Measurements from ENCODE around the gene BCS1L. TPM values are rescaled to one million over a fixed set of nuclear protein-coding genes. Genes with fewer than 3 reads are reported as not detected.

BCS1L gene
- total RNA-seq, 3 donors from 2014 or later, result 26.4 to 35.4 (median 32.4) TPM

GRCh38 chr2:218658671-218659257 lies 719 bp upstream of the BCS1L start:
- no peak for DNase-seq (ENCODE audit: low spot score in 2 of 2)
- Histone ChIP-seq H3K27me3 (no peaks in the 10 kb centered on the region), H3K9me3 (no peaks in the 10 kb centered on the region), H3K4me1 (peaks cover 0 to 7% of the 10 kb centered on the region in 2 donors), H3K4me3 (peak overlapping the region; percentile 75 to 86 (median 83)), H3K36me3 (peaks cover 6% of the 10 kb centered on the region), H3K27ac (peak overlapping the region; percentile 73 to 80)
- intact Hi-C loops (cut with DNase I; ENCODE audit: low total_unique reads), result no loop called here
- no peak for TF ChIP-seq POLR2A (IDR thresholded peaks at IDR 0.05)
- TF ChIP-seq CTCF (IDR thresholded peaks at IDR 0.05), result peak in 2 of 3 donors; percentile 18 to 27

GRCh38 chr2:218659988-218660358 lies 490 bp downstream of the BCS1L start:
- Histone ChIP-seq H3K36me3 (peaks cover 13% of the 10 kb centered on the region), H3K27me3 (no peaks in the 10 kb centered on the region), H3K9me3 (no peaks in the 10 kb centered on the region), H3K4me3 (peak overlapping the region; percentile 75 to 86 (median 83)), H3K4me1 (peaks cover 0 to 7% of the 10 kb centered on the region in 2 donors), H3K27ac (peak overlapping the region; percentile 73 to 80)
- no peak for DNase-seq (ENCODE audit: low spot score in 2 of 2)
- intact Hi-C loops (cut with DNase I; ENCODE audit: low total_unique reads), result no loop called here
- TF ChIP-seq POLR2A (IDR thresholded peaks at IDR 0.05) (no peak), POLR2AphosphoS5 (IDR thresholded peaks at IDR 0.05) (no peak), CTCF (IDR thresholded peaks at IDR 0.05) (no peak)

GRCh38 chr2:218662377-218662776 lies 2.9 kb downstream of the BCS1L start:
- no peak overlapping the region for H3K4me3 ChIP-seq
- no peak overlapping the region for H3K27ac ChIP-seq
- H3K27me3 ChIP-seq, result no peaks in the 10 kb centered on the region
- TF ChIP-seq CTCF (IDR thresholded peaks at IDR 0.05) (no peak), POLR2AphosphoS5 (IDR thresholded peaks at IDR 0.05) (no peak)
- peaks cover 10% of the 10 kb centered on the region for H3K36me3 ChIP-seq
- H3K4me1 ChIP-seq, result peaks cover 0 to 7% of the 10 kb centered on the region in 2 donors
- DNase-seq (ENCODE audit: low spot score in 2 of 2), result no peak
- intact Hi-C loops (cut with DNase I; ENCODE audit: low total_unique reads), result no loop called here
- no peaks in the 10 kb centered on the region for H3K9me3 ChIP-seq

GRCh38 chr2:218662827-218663226 lies 3.3 kb downstream of the BCS1L start:
- H3K4me1 ChIP-seq, result peaks cover 0 to 7% of the 10 kb centered on the region in 2 donors
- intact Hi-C loops (cut with DNase I; ENCODE audit: low total_unique reads), result no loop called here
- H3K27me3 ChIP-seq, result no peaks in the 10 kb centered on the region
- H3K9me3 ChIP-seq, result no peaks in the 10 kb centered on the region
- no peak for TF ChIP-seq CTCF (IDR thresholded peaks at IDR 0.05)
- no peak for TF ChIP-seq POLR2A (IDR thresholded peaks at IDR 0.05)
- TF ChIP-seq POLR2AphosphoS5 (IDR thresholded peaks at IDR 0.05), result no peak
- no peak overlapping the region for H3K4me3 ChIP-seq
- no peak overlapping the region for H3K27ac ChIP-seq
- DNase-seq (ENCODE audit: low spot score in 2 of 2), result no peak
- peaks cover 15% of the 10 kb centered on the region for H3K36me3 ChIP-seq

GRCh38 chr2:218663901-218664300 lies 4.4 kb downstream of the BCS1L start:
- H3K27ac ChIP-seq, result no peak overlapping the region
- peaks cover 0 to 7% of the 10 kb centered on the region in 2 donors for H3K4me1 ChIP-seq
- no peaks in the 10 kb centered on the region for H3K27me3 ChIP-seq
- H3K36me3 ChIP-seq, result peaks cover 18% of the 10 kb centered on the region
- no peak for DNase-seq (ENCODE audit: low spot score in 2 of 2)
- intact Hi-C loops (cut with DNase I; ENCODE audit: low total_unique reads), result no loop called here
- no peak for TF ChIP-seq POLR2A (IDR thresholded peaks at IDR 0.05)
- TF ChIP-seq POLR2AphosphoS5 (IDR thresholded peaks at IDR 0.05), result no peak
- no peak overlapping the region for H3K4me3 ChIP-seq
- no peaks in the 10 kb centered on the region for H3K9me3 ChIP-seq
